GM21360 (cell line): ENCODE data around the gene TMEM202.
"Not testable (repeated sequence)": the region's sequence is repeated elsewhere in the genome, so short reads cannot be mapped to it uniquely, and the experiment has no call there.

Experiments
- ATAC-seq: cut with Tn5 transposase; IDR thresholded peaks from one replicate; pipeline ENCODE4 v1.9.1; 2021; ENCODE audit warnings: mild to moderate bottlenecking, moderate library complexity; ENCODE audit not compliant: unreplicated experiment

The TMEM202 gene

GRCh38 chr15:72398648-72399047, 543 bp downstream of the TMEM202 start:
- no peak for ATAC-seq

GRCh38 chr15:72402726-72403125, 4.6 kb downstream of the TMEM202 start:
- ATAC-seq, result no peak

- no peak for ATAC-seq
These were observed 6.3 kb downstream of the TMEM202 start for GRCh38 chr15:72404356-72404755.

- no peak for ATAC-seq
These were observed 6.7 kb downstream of the TMEM202 start for GRCh38 chr15:72404841-72405240.

- ATAC-seq, result no peak
These were observed 8.8 kb downstream of the TMEM202 start for GRCh38 chr15:72406936-72407335.

- ATAC-seq, result no peak
These were observed 13.0 kb downstream of the TMEM202 start for GRCh38 chr15:72411111-72411510.

- ATAC-seq, result no peak
These were observed 13.4 kb downstream of the TMEM202 start for GRCh38 chr15:72411544-72411943.

GRCh38 chr15:72413337-72413736, 15.2 kb downstream of the TMEM202 start:
- not testable (repeated sequence) for ATAC-seq

- no peak for ATAC-seq
These were observed 17.2 kb downstream of the TMEM202 start for GRCh38 chr15:72415304-72415703.

GRCh38 chr15:72419768-72420167, 21.7 kb downstream of the TMEM202 start:
- ATAC-seq, result not testable (repeated sequence)

- ATAC-seq, result no peak
These were observed 22.5 kb downstream of the TMEM202 start for GRCh38 chr15:72420576-72420975.

- ATAC-seq, result no peak
These were observed 23.4 kb downstream of the TMEM202 start for GRCh38 chr15:72421484-72421883.

GRCh38 chr15:72423256-72423655, 25.2 kb downstream of the TMEM202 start:
- no peak for ATAC-seq

- no peak for ATAC-seq
These were observed 28.6 kb downstream of the TMEM202 start for GRCh38 chr15:72426753-72427152.

- no peak for ATAC-seq
These were observed 39.7 kb downstream of the TMEM202 start for GRCh38 chr15:72437650-72438316.

- ATAC-seq, result not testable (repeated sequence)
These were observed 44.7 kb downstream of the TMEM202 start for GRCh38 chr15:72442848-72443247.

GRCh38 chr15:72445426-72445825, 47.3 kb downstream of the TMEM202 start:
- no peak for ATAC-seq

- ATAC-seq, result no peak
These were observed 52.7 kb downstream of the TMEM202 start for GRCh38 chr15:72450805-72451204.

- no peak for ATAC-seq
These were observed 53.1 kb downstream of the TMEM202 start for GRCh38 chr15:72451224-72451623.

GRCh38 chr15:72456684-72457083, 58.6 kb downstream of the TMEM202 start:
- no peak for ATAC-seq
